Left cardiac atrium (tissue), 4 donors: ENCODE measurements around the gene CRACDL. TPM values are rescaled to one million over a fixed set of nuclear protein-coding genes. Genes with fewer than 3 reads are reported as not detected.

Experiments used
- ATAC-seq, 2 donors: fragments of 200-7000 bp; cut with Tn5 transposase; one replicate each; pipeline ENCODE4 v1.9.1; 2020; ENCODE audit warnings: mild to moderate bottlenecking in 2 of 2, moderate library complexity in 2 of 2
- DNase-seq: peaks from one replicate; pipeline ENCODE4 v3.0.0-alpha.2; 2020
- intact Hi-C, 2 donors: fragments of 100-400 bp; cut with DNase I; formaldehyde crosslinking; loops; one replicate each; pipeline versions ENCODE4 v1.14.1 to v1.15.1; 2022 to 2023
- total RNA-seq, 2 donors: library from RNA; stranded (reverse); fragmentation: NEBNext Ultra II Directional; extraction: Animal tissue kit (Norgen Biotek cat#: 25700); gene quantifications; one replicate each; pipeline ENCODE4 v1.2.1, GENCODE V29; 2021
- donor health status: DM: no; HTN: yes; CAD: no.
- donor health status: DM: no; HTN: yes; CAD: no; lungs with severe emphysema.
- donor health status: DM: yes; HTN: yes; CAD: no.
- donor health status: Dilated cardiomyopathy.

CRACDL gene
- total RNA-seq, 2 donors from 2014 or later = 5.7 to 7.7 TPM

GRCh38 chr2:98870516-98871158 lies 65.4 kb downstream of the CRACDL start:
- intact Hi-C loops = no loop called here
- no peak for ATAC-seq
- no peak for DNase-seq

- ATAC-seq (peak in 1 of 2 donors; percentile 11), DNase-seq (no peak)
- intact Hi-C loops = no loop called here
Measured at GRCh38 chr2:98869870-98870269, 66.2 kb downstream of the CRACDL start.

- intact Hi-C loops = no loop called here
- ATAC-seq = peak; percentile 67 to 92
- peak; percentile 35 for DNase-seq
Measured at GRCh38 chr2:98869272-98869641, 66.8 kb downstream of the CRACDL start.

- intact Hi-C loops = no loop called here
- ATAC-seq (peak in 1 of 2 donors; percentile 36), DNase-seq (no peak)
Measured at GRCh38 chr2:98868548-98869271, 67.3 kb downstream of the CRACDL start.

GRCh38 chr2:98867539-98868309 lies 68.3 kb downstream of the CRACDL start:
- DNase-seq (no peak), ATAC-seq (no peak)
- intact Hi-C loops = no loop called here

- DNase-seq (no peak), ATAC-seq (no peak)
- intact Hi-C loops = no loop called here
Measured at GRCh38 chr2:98866033-98866432, 70.0 kb downstream of the CRACDL start.

GRCh38 chr2:98861601-98862000 lies 74.4 kb downstream of the CRACDL start:
- no peak for DNase-seq
- ATAC-seq = no peak
- intact Hi-C loops = no loop called here

GRCh38 chr2:98859323-98859722 lies 76.7 kb downstream of the CRACDL start:
- intact Hi-C loops = no loop called here
- ATAC-seq = no peak
- DNase-seq = no peak

GRCh38 chr2:98857001-98857400 lies 79.0 kb downstream of the CRACDL start:
- DNase-seq (no peak), ATAC-seq (no peak)
- intact Hi-C loops = no loop called here

- intact Hi-C loops = no loop called here
- DNase-seq (no peak), ATAC-seq (no peak)
Measured at GRCh38 chr2:98854682-98855081, 81.3 kb downstream of the CRACDL start.

GRCh38 chr2:98852932-98853331 lies 83.1 kb downstream of the CRACDL start:
- DNase-seq (no peak), ATAC-seq (no peak)
- intact Hi-C loops = no loop called here

- ATAC-seq (no peak), DNase-seq (no peak)
- intact Hi-C loops = no loop called here
Measured at GRCh38 chr2:98850074-98850473, 86.0 kb downstream of the CRACDL start.

- intact Hi-C loops = no loop called here
- ATAC-seq (no peak), DNase-seq (no peak)
Measured at GRCh38 chr2:98849113-98849512, 86.9 kb downstream of the CRACDL start.

GRCh38 chr2:98847853-98848252 lies 88.2 kb downstream of the CRACDL start:
- ATAC-seq (no peak), DNase-seq (no peak)
- intact Hi-C loops = no loop called here

GRCh38 chr2:98846041-98846440 lies 90.0 kb downstream of the CRACDL start:
- ATAC-seq = no peak
- DNase-seq = no peak
- intact Hi-C loops = no loop called here

GRCh38 chr2:98842136-98842535 lies 93.9 kb downstream of the CRACDL start:
- no peak for ATAC-seq
- intact Hi-C loops = no loop called here
- no peak for DNase-seq

- intact Hi-C loops = loop anchor here in 1 of 2 donors (10.0 kb wide), 1 partner anchor 424 kb away; no protein-coding TSS in a partner anchor
- ATAC-seq (no peak), DNase-seq (no peak)
Measured at GRCh38 chr2:98839292-98839691, 96.7 kb downstream of the CRACDL start.

GRCh38 chr2:98835831-98836385 lies 100.1 kb downstream of the CRACDL start:
- intact Hi-C loops = loop anchor here in 1 of 2 donors (2.0 to 10.0 kb wide), 2 partner anchors 187 to 421 kb away; no protein-coding TSS in a partner anchor
- DNase-seq = no peak
- no peak for ATAC-seq

- intact Hi-C loops = loop anchor here (2.0 to 10.0 kb wide), 2 partner anchors 105 to 419 kb away; no protein-coding TSS in a partner anchor
- no peak for ATAC-seq
- no peak for DNase-seq
Measured at GRCh38 chr2:98833917-98834263, 102.1 kb downstream of the CRACDL start.
